Measurements from ENCODE around the gene SIRT2. TPM values are rescaled to one million over a fixed set of nuclear protein-coding genes. Genes with fewer than 3 reads are reported as not detected.
"Not testable (repeated sequence)": the region's sequence is repeated elsewhere in the genome, so short reads cannot be mapped to it uniquely, and the experiment has no call there.

Gene SIRT2
- total RNA-seq, 1 experiment from 2014 or later: 15.4 TPM

DNA sequence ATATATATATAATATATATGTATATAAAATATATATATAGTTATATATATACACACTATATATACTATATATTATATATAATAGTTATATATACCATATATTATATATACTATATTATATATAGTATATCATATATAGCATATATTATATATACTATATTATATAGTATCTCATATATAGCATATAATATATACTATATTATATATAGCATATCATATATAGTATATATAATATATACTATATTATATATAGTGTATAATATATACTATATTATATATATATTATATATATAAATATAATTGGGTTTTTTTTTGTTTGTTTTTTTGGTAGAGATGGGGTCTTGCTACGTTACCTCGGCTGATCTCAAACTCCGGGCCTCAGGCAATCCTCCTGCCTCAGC, 38.0 kb downstream of the SIRT2 start (continued):
- no peak for TF ChIP-seq ZFX (IDR thresholded peaks at IDR 0.05)
- TF ChIP-seq POLR2A (IDR thresholded peaks at IDR 0.05; ENCODE audit: borderline replicate concordance, extremely low read depth, insufficient read depth, insufficient read length): no peak
- TF ChIP-seq ELF1 (IDR thresholded peaks at IDR 0.05; ENCODE audit: borderline replicate concordance, low read depth): no peak

GRCh38 chr19:38859631-38860204, 39.7 kb downstream of the SIRT2 start:
- H3K79me2 ChIP-seq (ENCODE audit: insufficient read depth, low read length); DNase-seq (ENCODE audit: low read depth, low spot score); H3K4me2 ChIP-seq (ENCODE audit: low read length); H3K27ac ChIP-seq (ENCODE audit: low read depth, low read length); H4K20me1 ChIP-seq (ENCODE audit: insufficient read depth); H3K4me3 ChIP-seq (replicated peaks in 1 of 2; ENCODE audit: low read depth in 1 of 2, low read length in 2 of 2); H3K9me2 ChIP-seq (ENCODE audit: insufficient read depth); CTCF ChIA-PET; H3K36me3 ChIP-seq (ENCODE audit: control insufficient read depth in 1 of 2, insufficient read depth in 2 of 2, low read length in 2 of 2); H3K9ac ChIP-seq (ENCODE audit: low read length); H3K9me3 ChIP-seq (ENCODE audit: control insufficient read depth in 1 of 2, insufficient read depth in 1 of 2, low read depth in 1 of 2, low read length in 2 of 2); ATAC-seq; H2AFZ ChIP-seq (ENCODE audit: low read depth, low read length, poor library complexity, severe bottlenecking); BruUV-seq (replicated peaks); intact Hi-C loops (cut with micrococcal nuclease); H3K27me3 ChIP-seq (ENCODE audit: insufficient read depth, low read length); RAD21 ChIA-PET (ENCODE audit: low non-redundant PET in 1 of 2, low total read pairs in 2 of 2, uncharacterized antibody in 2 of 2, unreplicated experiment in 2 of 2); H3K4me1 ChIP-seq (ENCODE audit: control insufficient read depth in 1 of 2, insufficient read depth in 2 of 2, low read length in 2 of 2); POLR2A ChIA-PET: not testable (repeated sequence)

GRCh38 chr19:38856813-38857212, 42.6 kb downstream of the SIRT2 start:
- ChIA-PET POLR2A (no interaction called here), CTCF (no interaction called here), RAD21 (ENCODE audit: low non-redundant PET in 1 of 2, low total read pairs in 2 of 2, uncharacterized antibody in 2 of 2, unreplicated experiment in 2 of 2) (no interaction called here)
- no TSS peak for BruUV-seq (replicated peaks)
- intact Hi-C loops (cut with micrococcal nuclease): no loop called here
- Histone ChIP-seq H3K4me3 (replicated peaks in 1 of 2; ENCODE audit: low read depth in 1 of 2, low read length in 2 of 2) (no peak overlapping the region), H3K27ac (ENCODE audit: low read depth, low read length) (no peak overlapping the region), H3K27me3 (ENCODE audit: insufficient read depth, low read length) (no peaks in the 10 kb centered on the region), H3K4me1 (ENCODE audit: control insufficient read depth in 1 of 2, insufficient read depth in 2 of 2, low read length in 2 of 2) (peaks cover 7 to 9% of the 10 kb centered on the region in 2 experiments; a peak in 3 of 4 replicates), H3K36me3 (ENCODE audit: control insufficient read depth in 1 of 2, insufficient read depth in 2 of 2, low read length in 2 of 2) (no peaks in the 10 kb centered on the region), H3K9ac (ENCODE audit: low read length) (no peak overlapping the region), H2AFZ (ENCODE audit: low read depth, low read length, poor library complexity, severe bottlenecking) (no peak overlapping the region), H4K20me1 (ENCODE audit: insufficient read depth) (no peaks in the 10 kb centered on the region), H3K9me2 (ENCODE audit: insufficient read depth) (no peaks in the 10 kb centered on the region), H3K4me2 (ENCODE audit: low read length) (no peak overlapping the region), H3K79me2 (ENCODE audit: insufficient read depth, low read length) (no peaks in the 10 kb centered on the region; the same call in 1 of the 2 replicates), H3K9me3 (ENCODE audit: control insufficient read depth in 1 of 2, insufficient read depth in 1 of 2, low read depth in 1 of 2, low read length in 2 of 2) (no peaks in the 10 kb centered on the region)
- DNase-seq (ENCODE audit: low read depth, low spot score) (no peak), ATAC-seq (no peak)
- no peak for TF ChIP-seq SIN3A (IDR thresholded peaks at IDR 0.05; ENCODE audit: low read depth)
- TF ChIP-seq, protein P1, sequence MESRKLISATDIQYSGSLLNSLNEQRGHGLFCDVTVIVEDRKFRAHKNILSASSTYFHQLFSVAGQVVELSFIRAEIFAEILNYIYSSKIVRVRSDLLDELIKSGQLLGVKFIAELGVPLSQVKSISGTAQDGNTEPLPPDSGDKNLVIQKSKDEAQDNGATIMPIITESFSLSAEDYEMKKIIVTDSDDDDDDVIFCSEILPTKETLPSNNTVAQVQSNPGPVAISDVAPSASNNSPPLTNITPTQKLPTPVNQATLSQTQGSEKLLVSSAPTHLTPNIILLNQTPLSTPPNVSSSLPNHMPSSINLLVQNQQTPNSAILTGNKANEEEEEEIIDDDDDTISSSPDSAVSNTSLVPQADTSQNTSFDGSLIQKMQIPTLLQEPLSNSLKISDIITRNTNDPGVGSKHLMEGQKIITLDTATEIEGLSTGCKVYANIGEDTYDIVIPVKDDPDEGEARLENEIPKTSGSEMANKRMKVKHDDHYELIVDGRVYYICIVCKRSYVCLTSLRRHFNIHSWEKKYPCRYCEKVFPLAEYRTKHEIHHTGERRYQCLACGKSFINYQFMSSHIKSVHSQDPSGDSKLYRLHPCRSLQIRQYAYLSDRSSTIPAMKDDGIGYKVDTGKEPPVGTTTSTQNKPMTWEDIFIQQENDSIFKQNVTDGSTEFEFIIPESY (IDR thresholded peaks at IDR 0.05; ENCODE audit: extremely low read depth, insufficient replicate concordance, low read length): no peak
- TF ChIP-seq ELF1 (IDR thresholded peaks at IDR 0.05; ENCODE audit: borderline replicate concordance, low read depth): no peak
- no peak for TF ChIP-seq ZFX (IDR thresholded peaks at IDR 0.05)
- TF ChIP-seq EGR1 (IDR thresholded peaks at IDR 0.05; ENCODE audit: low read depth): no peak
- no peak for TF ChIP-seq CEBPB (IDR thresholded peaks at IDR 0.05; ENCODE audit: low read depth)
- TF ChIP-seq RAD21 (IDR thresholded peaks at IDR 0.05; ENCODE audit: low read depth): no peak

- H3K79me2 ChIP-seq (ENCODE audit: insufficient read depth, low read length); H2AFZ ChIP-seq (ENCODE audit: low read depth, low read length, poor library complexity, severe bottlenecking); POLR2A ChIA-PET; H3K4me3 ChIP-seq (replicated peaks in 1 of 2; ENCODE audit: low read depth in 1 of 2, low read length in 2 of 2); H3K27ac ChIP-seq (ENCODE audit: low read depth, low read length); ATAC-seq; H3K9me2 ChIP-seq (ENCODE audit: insufficient read depth); H4K20me1 ChIP-seq (ENCODE audit: insufficient read depth); H3K9ac ChIP-seq (ENCODE audit: low read length); DNase-seq (ENCODE audit: low read depth, low spot score); H3K4me2 ChIP-seq (ENCODE audit: low read length); CTCF ChIA-PET; intact Hi-C loops (cut with micrococcal nuclease); RAD21 ChIA-PET (ENCODE audit: low non-redundant PET in 1 of 2, low total read pairs in 2 of 2, uncharacterized antibody in 2 of 2, unreplicated experiment in 2 of 2); H3K9me3 ChIP-seq (ENCODE audit: control insufficient read depth in 1 of 2, insufficient read depth in 1 of 2, low read depth in 1 of 2, low read length in 2 of 2); BruUV-seq (replicated peaks); H3K36me3 ChIP-seq (ENCODE audit: control insufficient read depth in 1 of 2, insufficient read depth in 2 of 2, low read length in 2 of 2); H3K27me3 ChIP-seq (ENCODE audit: insufficient read depth, low read length): not testable (repeated sequence)
- H3K4me1 ChIP-seq (ENCODE audit: control insufficient read depth in 1 of 2, insufficient read depth in 2 of 2, low read length in 2 of 2): peaks cover 7 to 19% of the 10 kb centered on the region in 2 experiments
Measured at GRCh38 chr19:38855751-38856150, 43.7 kb downstream of the SIRT2 start.

Measured in HCT116 (cell line).